Central memory CD4-positive, alpha-beta T cell (primary cell): ENCODE results near the gene IL3.

Experiments
- DNase-seq: peaks from one replicate; pipeline ENCODE4 v3.0.0; 2022

Gene IL3

GRCh38 chr5:132026516-132027008 lies 33.9 kb upstream of the IL3 start:
- peak; percentile 56 for DNase-seq

- no peak for DNase-seq
These were observed 33.4 kb upstream of the IL3 start for GRCh38 chr5:132027027-132027426.

GRCh38 chr5:132029609-132030330 lies 30.7 kb upstream of the IL3 start:
- DNase-seq, result no peak

- DNase-seq, result no peak
These were observed 29.8 kb upstream of the IL3 start for GRCh38 chr5:132030610-132031009.

GRCh38 chr5:132032196-132032595 lies 28.3 kb upstream of the IL3 start:
- DNase-seq, result no peak

- DNase-seq, result no peak
These were observed 27.3 kb upstream of the IL3 start for GRCh38 chr5:132033122-132033521.

- no peak for DNase-seq
These were observed 23.1 kb upstream of the IL3 start for GRCh38 chr5:132037353-132037752.

- DNase-seq, result no peak
These were observed 16.2 kb upstream of the IL3 start for GRCh38 chr5:132044207-132044606.

- DNase-seq, result no peak
These were observed 13.6 kb upstream of the IL3 start for GRCh38 chr5:132046880-132047299.

GRCh38 chr5:132049093-132049492 lies 11.4 kb upstream of the IL3 start:
- no peak for DNase-seq

- no peak for DNase-seq
These were observed 10.9 kb upstream of the IL3 start for GRCh38 chr5:132049559-132049958.

- no peak for DNase-seq
These were observed 10.3 kb upstream of the IL3 start for GRCh38 chr5:132050136-132050535.

- DNase-seq, result no peak
These were observed 9.5 kb upstream of the IL3 start for GRCh38 chr5:132050661-132051552.

- no peak for DNase-seq
These were observed 7.9 kb upstream of the IL3 start for GRCh38 chr5:132052520-132052919.

GRCh38 chr5:132053483-132053882 lies 7.0 kb upstream of the IL3 start:
- no peak for DNase-seq

- no peak for DNase-seq
These were observed 6.3 kb upstream of the IL3 start for GRCh38 chr5:132054031-132054696.

- DNase-seq, result no peak
These were observed 5.6 kb upstream of the IL3 start for GRCh38 chr5:132054697-132055440.

- DNase-seq, result no peak
These were observed 5.0 kb upstream of the IL3 start for GRCh38 chr5:132055441-132055807.

- DNase-seq, result peak; percentile 76
These were observed 4.4 kb upstream of the IL3 start for GRCh38 chr5:132055808-132056609.

- no peak for DNase-seq
These were observed 3.6 kb upstream of the IL3 start for GRCh38 chr5:132056610-132057497.
